HG03439 (cell line): Measurements from ENCODE around the gene ANO3.
"Not testable (repeated sequence)": the region's sequence is repeated elsewhere in the genome, so short reads cannot be mapped to it uniquely, and the experiment has no call there.

ENCODE experiments used
- ATAC-seq: cut with Tn5 transposase; IDR thresholded peaks from one replicate; pipeline ENCODE4 v1.9.1; 2021; ENCODE audit warnings: mild to moderate bottlenecking, moderate library complexity; ENCODE audit not compliant: unreplicated experiment

The ANO3 gene

GRCh38 chr11:26571861-26572654 lies 240.1 kb downstream of the ANO3 start, which contains the start of gene MUC15:
Gene MUC15, minus strand, starts transcription at chr11:26572263. Its CDS starts 5,169 bp downstream, at chr11:26567094.
- no peak for ATAC-seq

GRCh38 chr11:26572770-26573402 lies 241.0 kb downstream of the ANO3 start:
- ATAC-seq = no peak

GRCh38 chr11:26573896-26574295 lies 242.0 kb downstream of the ANO3 start:
- no peak for ATAC-seq

GRCh38 chr11:26575946-26576345 lies 244.0 kb downstream of the ANO3 start:
- no peak for ATAC-seq

- ATAC-seq = no peak
Measured at GRCh38 chr11:26578998-26579661, 247.2 kb downstream of the ANO3 start.

GRCh38 chr11:26579683-26580082 lies 247.8 kb downstream of the ANO3 start:
- ATAC-seq = no peak

- no peak for ATAC-seq
Measured at GRCh38 chr11:26580929-26581328, 249.0 kb downstream of the ANO3 start.

- no peak for ATAC-seq
Measured at GRCh38 chr11:26583550-26583949, 251.6 kb downstream of the ANO3 start.

- ATAC-seq = no peak
Measured at GRCh38 chr11:26584818-26585217, 252.9 kb downstream of the ANO3 start.

- ATAC-seq = no peak
Measured at GRCh38 chr11:26587073-26587472, 255.1 kb downstream of the ANO3 start.

- no peak for ATAC-seq
Measured at GRCh38 chr11:26593691-26594090, 261.8 kb downstream of the ANO3 start.

GRCh38 chr11:26595207-26595865 lies 263.4 kb downstream of the ANO3 start:
- ATAC-seq = not testable (repeated sequence)

GRCh38 chr11:26597049-26597689 lies 265.2 kb downstream of the ANO3 start:
- ATAC-seq = not testable (repeated sequence)

- ATAC-seq = no peak
Measured at GRCh38 chr11:26597899-26598298, 266.0 kb downstream of the ANO3 start.

- ATAC-seq = no peak
Measured at GRCh38 chr11:26599425-26599824, 267.5 kb downstream of the ANO3 start.

GRCh38 chr11:26599876-26600434 lies 268.0 kb downstream of the ANO3 start:
- ATAC-seq = no peak

GRCh38 chr11:26607725-26608506 lies 276.0 kb downstream of the ANO3 start:
- ATAC-seq = peak; percentile 66

- ATAC-seq = peak; percentile 31
Measured at GRCh38 chr11:26608507-26609146, 276.7 kb downstream of the ANO3 start.

GRCh38 chr11:26613759-26614158 lies 281.8 kb downstream of the ANO3 start:
- no peak for ATAC-seq
